Panc1 (cell line): ENCODE data around the gene INTS13. TPM values are rescaled to one million over a fixed set of nuclear protein-coding genes. Genes with fewer than 3 reads are reported as not detected.
A peak's percentile ranks its signal among the peaks of the same experiment; 100 is the strongest.
"Not testable (repeated sequence)": the region's sequence is repeated elsewhere in the genome, so short reads cannot be mapped to it uniquely, and the experiment has no call there.

Experiments
- ATAC-seq: fragments of 200-7000 bp; cut with Tn5 transposase; 2 replicates; pipeline ENCODE4 v1.9.1; 2020; ENCODE audit warnings: mild to moderate bottlenecking, moderate library complexity
- BruUV-seq: library from RNA; stranded (reverse); fragments of 400-500 nt; replicated peaks from 2 replicates; lab custom pipeline; 2021; lab: Mats Ljungman, UMichigan
- CTCF ChIA-PET: fragments of 300-600 bp; sonication (Branson Sonifier 250); formaldehyde crosslinking; loops from one replicate; lab custom pipeline; 2022; ENCODE audit warnings: antibody characterized with exemption; lab: Charles Lee
- POLR2A ChIA-PET: fragments of 300-600 bp; sonication (Branson Sonifier 250); formaldehyde crosslinking; loops from one replicate; lab custom pipeline; 2022; ENCODE audit warnings: antibody characterized with exemption; lab: Charles Lee
- DNase-seq: peaks from one replicate; pipeline ENCODE4 v3.0.0-alpha.2; 2010; ENCODE audit warnings: low read depth, low spot score
- H3K27ac ChIP-seq: 2 replicates; pipeline ENCODE4 v1.5.1; 2011; ENCODE audit warnings: mild to moderate bottlenecking, low read length, inconsistent platforms
- H3K27me3 ChIP-seq: fragments of 200-500 bp; sonication (Bioruptor generic); 2 replicates; pipeline ENCODE4 v1.6.0; 2014; ENCODE audit warnings: low read length, inconsistent platforms; ENCODE audit not compliant: control insufficient read depth, insufficient read depth
- H3K36me3 ChIP-seq: fragments of 200-500 bp; sonication (Bioruptor generic); 2 replicates; pipeline ENCODE4 v1.5.1; 2014; ENCODE audit warnings: inconsistent platforms, mild to moderate bottlenecking, low read length, moderate library complexity; ENCODE audit not compliant: control insufficient read depth, insufficient read depth
- H3K4me1 ChIP-seq: 2 replicates; pipeline ENCODE4 v1.5.1; 2011; ENCODE audit warnings: inconsistent platforms, mild to moderate bottlenecking, low read length, moderate library complexity; ENCODE audit not compliant: control insufficient read depth, insufficient read depth
- H3K4me3 ChIP-seq, 2 experiments: 2 replicates each; pipeline ENCODE4 v1.5.1; 2011 to 2012; ENCODE audit warnings: low read depth in 2 of 2, low read length in 2 of 2, mild to moderate bottlenecking in 2 of 2, inconsistent platforms in 1 of 2, moderate library complexity in 1 of 2
- H3K9me3 ChIP-seq: fragments of 200-500 bp; sonication (Bioruptor generic); 2 replicates; pipeline ENCODE4 v1.5.1; 2014; ENCODE audit warnings: low read depth, mild to moderate bottlenecking, inconsistent platforms, low read length, moderate library complexity; ENCODE audit not compliant: control insufficient read depth, insufficient read depth
- POLR2AphosphoS5 ChIP-seq: IDR thresholded peaks from 2 replicates; pipeline ENCODE4 v1.6.1; 2012; ENCODE audit warnings: mild to moderate bottlenecking, low read depth, low read length, moderate library complexity
- REST ChIP-seq, 2 experiments: IDR thresholded peaks; 2 replicates each; pipeline ENCODE4 v1.6.1; 2011 to 2012; ENCODE audit warnings: low read depth in 2 of 2, control low read depth in 1 of 2, low read length in 1 of 2, mild to moderate bottlenecking in 1 of 2, moderate library complexity in 1 of 2; ENCODE audit not compliant: insufficient read depth in 1 of 2
- SIN3A ChIP-seq: IDR thresholded peaks from 2 replicates; pipeline ENCODE4 v1.6.1; 2012; ENCODE audit warnings: low read depth, mild to moderate bottlenecking, low read length, moderate library complexity, borderline replicate concordance; ENCODE audit not compliant: insufficient read depth
- TCF7L2 ChIP-seq: IDR thresholded peaks from 2 replicates; pipeline ENCODE4 v1.6.1; 2011; ENCODE audit warnings: mild to moderate bottlenecking, low read depth, low read length, inconsistent platforms
- in situ Hi-C: cut with HindIII; loops from 2 replicates; pipeline ENCODE4 v1.10.0; 2016; ENCODE audit warnings: low sequenced_read_pairs, low pct_unique_long_range_greater_than_20kb
- intact Hi-C: fragments of 100-400 bp; cut with micrococcal nuclease; formaldehyde crosslinking; loops from one replicate; pipeline ENCODE4 v1.10.0; 2022; ENCODE audit not compliant: unreplicated experiment
- total RNA-seq: library from RNA; stranded (reverse); gene quantifications from one replicate; pipeline ENCODE4 v1.2.1, GENCODE V29; 2021; ENCODE audit not compliant: unreplicated experiment
- TF ChIP-seq, protein P1 (sequence below): fragments of 450-650 bp; IDR thresholded peaks from 2 replicates; pipeline ENCODE4 v1.5.1; 2017; ENCODE audit warnings: mild to moderate bottlenecking

Gene INTS13
- total RNA-seq, 1 experiment from 2014 or later = 55.9 TPM

DNA sequence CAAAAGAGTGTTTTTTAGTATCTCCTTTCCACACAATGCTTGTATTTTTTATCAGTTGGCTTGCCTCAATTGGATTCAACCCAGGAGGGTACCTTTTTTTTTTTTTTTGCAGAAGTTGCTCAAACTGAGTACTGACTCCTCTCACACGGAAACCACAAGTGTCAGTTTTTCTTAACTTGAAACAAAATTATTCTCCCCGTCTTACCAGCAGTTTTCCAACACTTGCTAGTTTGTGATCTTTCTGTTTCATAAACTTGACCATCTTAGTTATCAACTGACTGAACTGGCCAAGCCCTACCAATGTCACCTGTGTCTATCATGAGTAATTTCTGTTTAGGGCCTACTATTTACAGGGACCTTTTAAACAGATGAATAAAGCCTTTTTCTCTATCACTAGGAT, 70.7 kb downstream of the INTS13 start:
- ATAC-seq (no peak), DNase-seq (no peak)
- Histone ChIP-seq H3K36me3 (no peaks in the 10 kb centered on the region), H3K4me3 (no peak overlapping the region), H3K27ac (no peak overlapping the region), H3K9me3 (no peaks in the 10 kb centered on the region), H3K4me1 (no peaks in the 10 kb centered on the region), H3K27me3 (no peaks in the 10 kb centered on the region)
- in situ Hi-C loops = no loop called here
- ChIA-PET POLR2A (no interaction called here), CTCF (interaction anchor here (0.7 kb wide), 1 partner anchor 33 kb away, joined by 6 read pairs; no protein-coding TSS in a partner anchor)
- intact Hi-C loops = no loop called here
- no TSS peak for BruUV-seq
- TF ChIP-seq SIN3A (no peak), POLR2AphosphoS5 (no peak), REST (IDR thresholded peaks at IDR 0.05; ENCODE audit: insufficient read depth in 1 of 2, low read depth in 2 of 2, low read length in 1 of 2) (no peak), TCF7L2 (no peak)
- TF ChIP-seq, protein P1, sequence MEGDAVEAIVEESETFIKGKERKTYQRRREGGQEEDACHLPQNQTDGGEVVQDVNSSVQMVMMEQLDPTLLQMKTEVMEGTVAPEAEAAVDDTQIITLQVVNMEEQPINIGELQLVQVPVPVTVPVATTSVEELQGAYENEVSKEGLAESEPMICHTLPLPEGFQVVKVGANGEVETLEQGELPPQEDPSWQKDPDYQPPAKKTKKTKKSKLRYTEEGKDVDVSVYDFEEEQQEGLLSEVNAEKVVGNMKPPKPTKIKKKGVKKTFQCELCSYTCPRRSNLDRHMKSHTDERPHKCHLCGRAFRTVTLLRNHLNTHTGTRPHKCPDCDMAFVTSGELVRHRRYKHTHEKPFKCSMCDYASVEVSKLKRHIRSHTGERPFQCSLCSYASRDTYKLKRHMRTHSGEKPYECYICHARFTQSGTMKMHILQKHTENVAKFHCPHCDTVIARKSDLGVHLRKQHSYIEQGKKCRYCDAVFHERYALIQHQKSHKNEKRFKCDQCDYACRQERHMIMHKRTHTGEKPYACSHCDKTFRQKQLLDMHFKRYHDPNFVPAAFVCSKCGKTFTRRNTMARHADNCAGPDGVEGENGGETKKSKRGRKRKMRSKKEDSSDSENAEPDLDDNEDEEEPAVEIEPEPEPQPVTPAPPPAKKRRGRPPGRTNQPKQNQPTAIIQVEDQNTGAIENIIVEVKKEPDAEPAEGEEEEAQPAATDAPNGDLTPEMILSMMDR = no peak

- no peak for TF ChIP-seq TCF7L2
- TF ChIP-seq, protein P1 = peak; percentile 52; the same call in 1 of the 2 replicates
- POLR2A ChIA-PET = no interaction called here
- H3K9me3 ChIP-seq = no peaks in the 10 kb centered on the region
- DNase-seq (no peak), ATAC-seq (no peak)
- in situ Hi-C loops (no loop called here), intact Hi-C loops (no loop called here)
- peaks cover 4% of the 10 kb centered on the region; the same call in 1 of the 2 replicates for H3K27me3 ChIP-seq
- no peak overlapping the region for H3K27ac ChIP-seq
- no peaks in the 10 kb centered on the region for H3K36me3 ChIP-seq
- H3K4me1 ChIP-seq = no peaks in the 10 kb centered on the region
- CTCF ChIA-PET = interaction anchor here (0.6 to 1.2 kb wide), 3 partner anchors 15 to 127 kb away, joined by 3 to 5 read pairs (median 4); no protein-coding TSS in a partner anchor
- no TSS peak for BruUV-seq
- no peak overlapping the region for H3K4me3 ChIP-seq
These were observed 74.3 kb downstream of the INTS13 start for GRCh38 chr12:26863515-26863914.

DNA sequence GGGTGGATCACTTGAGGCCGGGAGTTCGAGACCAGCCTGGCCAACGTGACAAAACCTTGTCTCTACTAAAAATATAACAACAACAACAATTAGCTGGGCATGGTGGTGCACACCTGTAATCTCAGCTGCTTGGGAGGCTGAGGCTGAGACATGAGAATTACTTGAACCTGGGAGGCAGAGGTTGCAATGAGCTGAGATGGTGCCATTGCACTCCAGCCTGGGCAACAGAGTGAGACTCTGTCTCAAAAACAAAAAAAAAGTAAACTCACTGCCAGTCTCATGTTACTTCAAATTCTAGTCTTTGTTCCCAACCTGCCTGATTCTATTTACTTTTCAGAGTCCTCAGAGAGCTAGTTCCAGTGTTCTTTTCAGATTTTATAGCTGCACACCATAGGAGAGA, 75.0 kb downstream of the INTS13 start:
- CTCF ChIA-PET = interaction anchor here (1.2 kb wide), 1 partner anchor 22 kb away, joined by 3 read pairs; no protein-coding TSS in a partner anchor
- H3K9me3 ChIP-seq, intact Hi-C loops, DNase-seq, POLR2A ChIA-PET, BruUV-seq, ATAC-seq, H3K4me3 ChIP-seq, H3K4me1 ChIP-seq, in situ Hi-C loops, H3K36me3 ChIP-seq, H3K27me3 ChIP-seq, H3K27ac ChIP-seq: not testable (repeated sequence)
